Measurements from ENCODE around the gene GAB3. TPM values are rescaled to one million over a fixed set of nuclear protein-coding genes. Genes with fewer than 3 reads are reported as not detected.

Gene GAB3
- total RNA-seq, 4 donors from 2014 or later = 0.92 to 2.2 (median 1.1) TPM

GRCh38 chrX:154751669-154752271 lies 893 bp upstream of the GAB3 start:
- H3K27ac ChIP-seq = peak overlapping the region in 2 of 4 donors; percentile 38 to 47
- TF ChIP-seq CTCF (IDR thresholded peaks at IDR 0.05 in 4 of 5, conservative IDR thresholded peaks at IDR 0.05 in 1 of 5) (no peak), POLR2A (IDR thresholded peaks at IDR 0.05) (no peak)
- peak overlapping the region in 2 of 4 donors; percentile 34 to 59 for H3K4me3 ChIP-seq
- no peak for DNase-seq
- peaks cover 0 to 7% (median 0%) of the 10 kb centered on the region in 3 donors for H3K27me3 ChIP-seq
- H3K36me3 ChIP-seq = no peaks in the 10 kb centered on the region
- peak; percentile 47 to 54 for ATAC-seq
- intact Hi-C loops (cut with DNase I; ENCODE audit: low total_unique reads) = loop anchor here (2.0 kb wide), 1 partner anchor 21 kb away; no protein-coding TSS in a partner anchor
- no peaks in the 10 kb centered on the region for H3K9me3 ChIP-seq
- in situ Hi-C loops (cut with MboI; ENCODE audit: low sequenced_read_pairs in 4 of 4) = no loop called here
- H3K4me1 ChIP-seq = no peaks in the 10 kb centered on the region

- H3K36me3 ChIP-seq = no peaks in the 10 kb centered on the region
- H3K27me3 ChIP-seq = peaks cover 0 to 7% (median 0%) of the 10 kb centered on the region in 3 donors
- peak overlapping the region in 3 of 4 donors; percentile 38 to 51 (median 47) for H3K27ac ChIP-seq
- H3K4me1 ChIP-seq = no peaks in the 10 kb centered on the region
- intact Hi-C loops (cut with DNase I; ENCODE audit: low total_unique reads) (loop anchor here (2.0 kb wide), 1 partner anchor 20 kb away; no protein-coding TSS in a partner anchor), in situ Hi-C loops (cut with MboI; ENCODE audit: low sequenced_read_pairs in 4 of 4) (no loop called here)
- no peaks in the 10 kb centered on the region for H3K9me3 ChIP-seq
- ATAC-seq (peak in 1 of 2 donors; percentile 10), DNase-seq (no peak)
- TF ChIP-seq CTCF (IDR thresholded peaks at IDR 0.05 in 4 of 5, conservative IDR thresholded peaks at IDR 0.05 in 1 of 5) = no peak
- TF ChIP-seq POLR2A (IDR thresholded peaks at IDR 0.05) = no peak
- H3K4me3 ChIP-seq = peak overlapping the region; percentile 28 to 59 (median 41)
These were observed 359 bp upstream of the GAB3 start for GRCh38 chrX:154751203-154751668.

- intact Hi-C loops (cut with DNase I; ENCODE audit: low total_unique reads) (loop anchor here (2.0 kb wide), 1 partner anchor 19 kb away; no protein-coding TSS in a partner anchor), in situ Hi-C loops (cut with MboI; ENCODE audit: low sequenced_read_pairs in 4 of 4) (no loop called here)
- Histone ChIP-seq H3K27me3 (peaks cover 0 to 7% (median 0%) of the 10 kb centered on the region in 3 donors), H3K4me3 (peak overlapping the region; percentile 47 to 60 (median 59)), H3K9me3 (no peaks in the 10 kb centered on the region), H3K36me3 (no peaks in the 10 kb centered on the region), H3K4me1 (no peaks in the 10 kb centered on the region), H3K27ac (peak overlapping the region in 3 of 4 donors; percentile 65 to 69 (median 69))
- no peak for ATAC-seq
- no peak for DNase-seq
- TF ChIP-seq CTCF (IDR thresholded peaks at IDR 0.05 in 4 of 5, conservative IDR thresholded peaks at IDR 0.05 in 1 of 5) (no peak), POLR2A (IDR thresholded peaks at IDR 0.05) (no peak)
These were observed 1.0 kb downstream of the GAB3 start for GRCh38 chrX:154749856-154750255.

- Histone ChIP-seq H3K36me3 (no peaks in the 10 kb centered on the region), H3K4me3 (no peak overlapping the region), H3K9me3 (no peaks in the 10 kb centered on the region), H3K4me1 (no peaks in the 10 kb centered on the region), H3K27ac (peak overlapping the region in 2 of 4 donors; percentile 3 to 43), H3K27me3 (peaks cover 0 to 7% (median 0%) of the 10 kb centered on the region in 3 donors)
- intact Hi-C loops (cut with DNase I; ENCODE audit: low total_unique reads) (no loop called here), in situ Hi-C loops (cut with MboI; ENCODE audit: low sequenced_read_pairs in 4 of 4) (no loop called here)
- peak; percentile 76 to 82 for ATAC-seq
- no peak for DNase-seq
- TF ChIP-seq CTCF (IDR thresholded peaks at IDR 0.05 in 4 of 5, conservative IDR thresholded peaks at IDR 0.05 in 1 of 5) = peak; percentile 31 to 76 (median 63)
- TF ChIP-seq POLR2A (IDR thresholded peaks at IDR 0.05) = no peak
These were observed 2.1 kb downstream of the GAB3 start for GRCh38 chrX:154748712-154749339.

All from gastrocnemius medialis (tissue), 4 donors.